Smooth muscle cell of the brain vasculature (primary cell): Measurements from ENCODE around the gene TSPEAR.
"Not testable (repeated sequence)": the region's sequence is repeated elsewhere in the genome, so short reads cannot be mapped to it uniquely, and the experiment has no call there.

Experiments
- DNase-seq: peaks from one replicate; pipeline ENCODE4 v3.0.0-alpha.2; 2012; ENCODE audit warnings: low read depth, low spot score

Gene TSPEAR

GRCh38 chr21:44507673-44508425 lies 203.5 kb downstream of the TSPEAR start:
- no peak for DNase-seq

- no peak for DNase-seq
Measured at GRCh38 chr21:44506279-44507255, 204.8 kb downstream of the TSPEAR start.

GRCh38 chr21:44505673-44506278 lies 205.6 kb downstream of the TSPEAR start:
- no peak for DNase-seq

- DNase-seq = no peak
Measured at GRCh38 chr21:44503901-44504399, 207.4 kb downstream of the TSPEAR start.

- not testable (repeated sequence) for DNase-seq
Measured at GRCh38 chr21:44503006-44503889, 208.1 kb downstream of the TSPEAR start.

- DNase-seq = no peak
Measured at GRCh38 chr21:44502171-44502958, 209.0 kb downstream of the TSPEAR start.

- DNase-seq = no peak
Measured at GRCh38 chr21:44500111-44500510, 211.3 kb downstream of the TSPEAR start.

GRCh38 chr21:44499631-44500030 lies 211.7 kb downstream of the TSPEAR start:
- DNase-seq = no peak

GRCh38 chr21:44499211-44499560 lies 212.2 kb downstream of the TSPEAR start:
- no peak for DNase-seq

- DNase-seq = no peak
Measured at GRCh38 chr21:44498280-44499210, 212.8 kb downstream of the TSPEAR start.

GRCh38 chr21:44497703-44498126 lies 213.7 kb downstream of the TSPEAR start:
- no peak for DNase-seq

GRCh38 chr21:44496564-44497550 lies 214.5 kb downstream of the TSPEAR start:
- no peak for DNase-seq

GRCh38 chr21:44495611-44496563 lies 215.5 kb downstream of the TSPEAR start:
- no peak for DNase-seq

GRCh38 chr21:44494956-44495355 lies 216.4 kb downstream of the TSPEAR start:
- DNase-seq = no peak

GRCh38 chr21:44494418-44494817 lies 217.0 kb downstream of the TSPEAR start:
- DNase-seq = no peak

- DNase-seq = no peak
Measured at GRCh38 chr21:44492567-44493385, 218.6 kb downstream of the TSPEAR start.
